Measurements from ENCODE around the gene HADHB. TPM values are rescaled to one million over a fixed set of nuclear protein-coding genes. Genes with fewer than 3 reads are reported as not detected.

The HADHB gene
- total and polyA plus RNA-seq, 2 experiments from 2014 or later: 131 to 133 TPM

- Histone ChIP-seq H3K27me3 (no peaks in the 10 kb centered on the region), H3K27ac (no peak overlapping the region), H3K4me1 (ENCODE audit: insufficient read depth) (no peaks in the 10 kb centered on the region), H3K36me3 (replicated peaks; ENCODE audit: insufficient read depth, low read depth) (no peaks in the 10 kb centered on the region), H3K9me2 (replicated peaks; ENCODE audit: insufficient read depth) (no peaks in the 10 kb centered on the region), H3K79me2 (no peaks in the 10 kb centered on the region), H4K20me1 (ENCODE audit: insufficient read depth, poor library complexity, severe bottlenecking) (no peaks in the 10 kb centered on the region), H2AFZ (no peak overlapping the region), H3K4me3 (no peak overlapping the region), H3K9me3 (ENCODE audit: low read depth) (no peaks in the 10 kb centered on the region), H3K4me2 (no peak overlapping the region)
- TF ChIP-seq EZH2phosphoT487 (IDR thresholded peaks at IDR 0.05; ENCODE audit: low read depth, severe bottlenecking, unreplicated experiment) (no peak), CTCF (IDR thresholded peaks at IDR 0.05; ENCODE audit: poor library complexity) (no peak), EZH2 (IDR thresholded peaks at IDR 0.05; ENCODE audit: borderline replicate concordance) (no peak)
- no peak for DNase-seq (ENCODE audit: low spot score)
- 94% methylated on average over 2 of the region's 2 CpGs for WGBS (ENCODE audit: low lambda C conversion rate, missing lambda C conversion rate)
These were observed 92.0 kb downstream of the HADHB start for GRCh38 chr2:26336719-26337118.

- no peaks in the 10 kb centered on the region for H3K36me3 ChIP-seq (replicated peaks; ENCODE audit: insufficient read depth, low read depth)
- H3K4me3 ChIP-seq: no peak overlapping the region
- H4K20me1 ChIP-seq (ENCODE audit: insufficient read depth, poor library complexity, severe bottlenecking): no peaks in the 10 kb centered on the region
- WGBS (ENCODE audit: low lambda C conversion rate, missing lambda C conversion rate): 97% methylated on average over 2 of the region's 2 CpGs
- H3K27me3 ChIP-seq: no peaks in the 10 kb centered on the region
- no peaks in the 10 kb centered on the region for H3K9me2 ChIP-seq (replicated peaks; ENCODE audit: insufficient read depth)
- no peaks in the 10 kb centered on the region for H3K4me1 ChIP-seq (ENCODE audit: insufficient read depth)
- TF ChIP-seq CTCF (IDR thresholded peaks at IDR 0.05; ENCODE audit: poor library complexity) (no peak), EZH2 (IDR thresholded peaks at IDR 0.05; ENCODE audit: borderline replicate concordance) (no peak), EZH2phosphoT487 (IDR thresholded peaks at IDR 0.05; ENCODE audit: low read depth, severe bottlenecking, unreplicated experiment) (no peak)
- no peaks in the 10 kb centered on the region for H3K79me2 ChIP-seq
- no peaks in the 10 kb centered on the region for H3K9me3 ChIP-seq (ENCODE audit: low read depth)
- no peak overlapping the region for H3K27ac ChIP-seq
- no peak overlapping the region for H2AFZ ChIP-seq
- no peak overlapping the region for H3K4me2 ChIP-seq
- DNase-seq (ENCODE audit: low spot score): no peak
These were observed 92.6 kb downstream of the HADHB start for GRCh38 chr2:26337298-26337697.

Other genes with a start within 250 kb of the HADHB start
- 110 and 122 TPM in 2 replicates for gene RAB10, start 210.9 kb upstream of the HADHB start, total RNA-seq
- 100 and 107 TPM in 2 replicates for gene RAB10, start 210.9 kb upstream of the HADHB start, polyA plus RNA-seq
- 4.7 TPM in 2 replicates for gene GAREM2, start 71.9 kb upstream of the HADHB start, total RNA-seq
- gene GAREM2, start 71.9 kb upstream of the HADHB start, polyA plus RNA-seq: 5.1 and 9.1 TPM in 2 replicates
- gene HADHA, start 307 bp upstream of the HADHB start, total RNA-seq: 149 and 155 TPM in 2 replicates
- gene HADHA, start 307 bp upstream of the HADHB start, polyA plus RNA-seq: 122 and 125 TPM in 2 replicates
- gene SELENOI, start 101.2 kb downstream of the HADHB start, total RNA-seq: 31.5 and 34.4 TPM in 2 replicates
- 6.4 and 10.1 TPM in 2 replicates for gene SELENOI, start 101.2 kb downstream of the HADHB start, polyA plus RNA-seq
- gene ADGRF3, start 101.8 kb downstream of the HADHB start, total RNA-seq: 0.40 and 0.63 TPM in 2 replicates
- gene ADGRF3, start 101.8 kb downstream of the HADHB start, polyA plus RNA-seq: 0.11 and 1.3 TPM in 2 replicates
- not detected in 2 replicates for gene DRC1, start 157.0 kb downstream of the HADHB start, total RNA-seq
- gene DRC1, start 157.0 kb downstream of the HADHB start, polyA plus RNA-seq: 0.06 TPM in 1 of 2 replicates, not detected in the other
- gene OTOF, start 233.2 kb downstream of the HADHB start, total RNA-seq: 0.10 TPM in 1 of 2 replicates, not detected in the other
- 0.33 TPM in 1 of 2 replicates, not detected in the other for gene OTOF, start 233.2 kb downstream of the HADHB start, polyA plus RNA-seq